Measurements from ENCODE around the gene GTPBP3. TPM values are rescaled to one million over a fixed set of nuclear protein-coding genes. Genes with fewer than 3 reads are reported as not detected.

GTPBP3 gene
- total and polyA plus RNA-seq, 2 of the 13 experiments (the other 11 are each of a cell fraction or from before 2014, with no cell fraction given): 17.5 to 30.0 TPM

DNA sequence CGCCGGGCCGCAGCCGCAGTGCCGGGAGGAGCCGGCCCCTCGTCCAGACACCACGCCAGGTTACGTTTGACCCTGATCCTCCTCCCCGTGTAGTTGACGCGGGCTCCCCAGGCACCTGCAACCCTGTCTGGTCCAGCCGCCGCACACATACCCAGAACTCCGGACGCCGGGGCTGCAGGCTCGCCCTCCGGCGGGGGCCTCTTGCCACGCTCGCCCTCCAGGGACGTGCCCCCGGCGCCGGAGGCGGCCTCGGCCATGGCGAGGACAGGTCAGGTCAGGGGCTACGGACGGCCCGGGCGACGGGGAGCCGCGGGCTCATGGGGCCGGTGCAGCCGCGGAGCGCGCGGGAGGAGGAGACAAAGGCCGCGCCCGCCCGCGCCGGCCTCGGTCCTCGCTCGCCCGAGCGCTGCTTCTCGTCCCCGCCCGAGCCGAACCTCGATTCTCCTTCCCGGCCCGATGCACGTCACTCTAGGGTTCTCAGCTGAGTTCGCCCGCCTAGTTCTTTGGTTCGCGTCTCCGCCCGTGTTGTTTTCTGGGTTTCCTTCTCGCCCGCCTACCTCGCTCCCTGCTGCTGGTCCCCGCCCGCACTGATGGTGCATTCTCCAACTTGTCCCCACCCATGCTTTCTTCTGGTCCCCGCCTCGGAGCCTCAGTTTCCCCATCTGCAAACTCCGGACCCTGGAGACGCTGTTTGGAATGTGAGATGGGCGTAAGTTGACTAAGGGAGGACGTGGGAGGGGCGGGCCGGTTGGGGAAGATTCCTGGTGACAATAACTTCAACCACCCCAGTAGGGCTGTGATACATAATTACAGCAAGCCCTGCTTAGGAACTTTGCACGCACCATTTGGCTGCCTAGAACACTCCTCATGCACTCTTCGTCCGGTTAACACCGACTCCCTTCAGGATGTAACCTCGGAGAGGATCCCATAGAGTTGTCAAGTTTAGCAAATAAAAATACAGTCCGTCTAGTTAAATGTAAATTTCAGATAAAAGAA is 2.6 kb upstream of the GTPBP3 start, which contains the start of gene ANO8 (continued):
- TF ChIP-seq ELF3 (CRISPR knock-in tag; IDR thresholded peaks at IDR 0.05) (peak; percentile 85), ZFP82 (CRISPR knock-in tag; IDR thresholded peaks at IDR 0.05; ENCODE audit: borderline replicate concordance) (peak; percentile 76; the same call in 1 of the 2 replicates), ZNF207 (IDR thresholded peaks at IDR 0.05; ENCODE audit: borderline replicate concordance) (no peak), RARA (CRISPR knock-in tag; IDR thresholded peaks at IDR 0.05) (peak; percentile 25; the same call in 1 of the 2 replicates), RXRA (CRISPR knock-in tag; IDR thresholded peaks at IDR 0.05) (peak; percentile 46; the same call in 1 of the 2 replicates), ZNF839 (CRISPR knock-in tag; IDR thresholded peaks at IDR 0.05; ENCODE audit: borderline replicate concordance) (no peak), SMAD1 (CRISPR knock-in tag; IDR thresholded peaks at IDR 0.05; ENCODE audit: borderline replicate concordance, low read depth) (peak; percentile 64; the same call in 1 of the 2 replicates), POGK (CRISPR knock-in tag; conservative IDR thresholded peaks at IDR 0.05) (peak; percentile 91; the same call in 1 of the 2 replicates), PBX3 (CRISPR knock-in tag; IDR thresholded peaks at IDR 0.05; ENCODE audit: borderline replicate concordance) (peak; percentile 28; the same call in 1 of the 2 replicates), TOPORS (CRISPR knock-in tag; IDR thresholded peaks at IDR 0.05) (0 out of 2 replicates have a peak, but pooled peaks have one; percentile 80), ZNF329 (CRISPR knock-in tag; IDR thresholded peaks at IDR 0.05; ENCODE audit: low read depth) (0 out of 2 replicates have a peak, but pooled peaks have one; percentile 79), ZBTB21 (CRISPR knock-in tag; IDR thresholded peaks at IDR 0.05) (no peak), KLF11 (CRISPR knock-in tag; IDR thresholded peaks at IDR 0.05) (0 out of 2 replicates have a peak, but pooled peaks have one; percentile 25), HNF4G (IDR thresholded peaks at IDR 0.05; ENCODE audit: borderline replicate concordance, low read depth, low read length) (peak; percentile 53; the same call in 1 of the 2 replicates), HNF4G (CRISPR knock-in tag; IDR thresholded peaks at IDR 0.05; ENCODE audit: borderline replicate concordance, low read depth) (peak; percentile 76), MXD3 (CRISPR knock-in tag; IDR thresholded peaks at IDR 0.05) (peak; percentile 28; the same call in 1 of the 2 replicates), NBN (conservative IDR thresholded peaks at IDR 0.05) (no peak), KAT7 (CRISPR knock-in tag; IDR thresholded peaks at IDR 0.05; ENCODE audit: borderline replicate concordance) (peak; percentile 67; the same call in 1 of the 2 replicates), ZNF235 (CRISPR knock-in tag; IDR thresholded peaks at IDR 0.05; ENCODE audit: borderline replicate concordance) (peak; percentile 79; the same call in 1 of the 2 replicates), YEATS4 (CRISPR knock-in tag; IDR thresholded peaks at IDR 0.05; ENCODE audit: borderline replicate concordance) (peak; percentile 88; the same call in 1 of the 2 replicates)
- TF ChIP-seq, protein P1, sequence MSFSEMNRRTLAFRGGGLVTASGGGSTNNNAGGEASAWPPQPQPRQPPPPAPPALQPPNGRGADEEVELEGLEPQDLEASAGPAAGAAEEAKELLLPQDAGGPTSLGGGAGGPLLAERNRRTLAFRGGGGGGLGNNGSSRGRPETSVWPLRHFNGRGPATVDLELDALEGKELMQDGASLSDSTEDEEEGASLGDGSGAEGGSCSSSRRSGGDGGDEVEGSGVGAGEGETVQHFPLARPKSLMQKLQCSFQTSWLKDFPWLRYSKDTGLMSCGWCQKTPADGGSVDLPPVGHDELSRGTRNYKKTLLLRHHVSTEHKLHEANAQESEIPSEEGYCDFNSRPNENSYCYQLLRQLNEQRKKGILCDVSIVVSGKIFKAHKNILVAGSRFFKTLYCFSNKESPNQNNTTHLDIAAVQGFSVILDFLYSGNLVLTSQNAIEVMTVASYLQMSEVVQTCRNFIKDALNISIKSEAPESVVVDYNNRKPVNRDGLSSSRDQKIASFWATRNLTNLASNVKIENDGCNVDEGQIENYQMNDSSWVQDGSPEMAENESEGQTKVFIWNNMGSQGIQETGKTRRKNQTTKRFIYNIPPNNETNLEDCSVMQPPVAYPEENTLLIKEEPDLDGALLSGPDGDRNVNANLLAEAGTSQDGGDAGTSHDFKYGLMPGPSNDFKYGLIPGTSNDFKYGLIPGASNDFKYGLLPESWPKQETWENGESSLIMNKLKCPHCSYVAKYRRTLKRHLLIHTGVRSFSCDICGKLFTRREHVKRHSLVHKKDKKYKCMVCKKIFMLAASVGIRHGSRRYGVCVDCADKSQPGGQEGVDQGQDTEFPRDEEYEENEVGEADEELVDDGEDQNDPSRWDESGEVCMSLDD (CRISPR knock-in tag; IDR thresholded peaks at IDR 0.05; ENCODE audit: borderline replicate concordance): 0 out of 2 replicates have a peak, but pooled peaks have one; percentile 22
